ENCODE data around the gene EGFL7.
A peak's percentile ranks its signal among the peaks of the same experiment; 100 is the strongest.
"Not testable (repeated sequence)": the region's sequence is repeated elsewhere in the genome, so short reads cannot be mapped to it uniquely, and the experiment has no call there.

Gene EGFL7

GRCh38 chr9:136695955-136696354, 33.2 kb downstream of the EGFL7 start:
- no peak for DNase-seq (ENCODE audit: insufficient read length, low spot score)
- no peak for FAIRE-seq

- FAIRE-seq (no peak), DNase-seq (ENCODE audit: insufficient read length, low spot score) (no peak)
These were observed 33.8 kb downstream of the EGFL7 start for GRCh38 chr9:136696502-136696901.

GRCh38 chr9:136697146-136697820, 34.6 kb downstream of the EGFL7 start:
- FAIRE-seq: no peak
- no peak for DNase-seq (ENCODE audit: insufficient read length, low spot score)

GRCh38 chr9:136697821-136698526, 35.3 kb downstream of the EGFL7 start:
- FAIRE-seq: no peak

GRCh38 chr9:136698635-136699246, 36.0 kb downstream of the EGFL7 start:
- FAIRE-seq (no peak), DNase-seq (ENCODE audit: insufficient read length, low spot score) (no peak)

More at GRCh38 chr9:136697821-136698526, 35.3 kb downstream of the EGFL7 start:
- no peak for DNase-seq (ENCODE audit: insufficient read length, low spot score)

- FAIRE-seq: no peak
- DNase-seq (ENCODE audit: insufficient read length, low spot score): no peak
These were observed 37.6 kb downstream of the EGFL7 start for GRCh38 chr9:136700304-136700703.

- no peak for FAIRE-seq
- DNase-seq (ENCODE audit: insufficient read length, low spot score): no peak
These were observed 38.4 kb downstream of the EGFL7 start for GRCh38 chr9:136700959-136701667.

- DNase-seq (ENCODE audit: insufficient read length, low spot score): no peak
- no peak for FAIRE-seq
These were observed 38.9 kb downstream of the EGFL7 start for GRCh38 chr9:136701668-136702053.

- no peak for DNase-seq (ENCODE audit: insufficient read length, low spot score)
- no peak for FAIRE-seq
These were observed 40.7 kb downstream of the EGFL7 start for GRCh38 chr9:136703276-136703860.

- DNase-seq (ENCODE audit: insufficient read length, low spot score); FAIRE-seq: not testable (repeated sequence)
These were observed 42.0 kb downstream of the EGFL7 start for GRCh38 chr9:136704741-136705140.

- DNase-seq (ENCODE audit: insufficient read length, low spot score): no peak
- no peak for FAIRE-seq
These were observed 42.8 kb downstream of the EGFL7 start for GRCh38 chr9:136705564-136705963.

- no peak for FAIRE-seq
These were observed 44.3 kb downstream of the EGFL7 start for GRCh38 chr9:136707011-136707410.

GRCh38 chr9:136707849-136708517, 45.3 kb downstream of the EGFL7 start:
- no peak for DNase-seq (ENCODE audit: insufficient read length, low spot score)
- FAIRE-seq: no peak

More at GRCh38 chr9:136707011-136707410, 44.3 kb downstream of the EGFL7 start:
- no peak for DNase-seq (ENCODE audit: insufficient read length, low spot score)

- DNase-seq (ENCODE audit: insufficient read length, low spot score) (no peak), FAIRE-seq (no peak)
These were observed 46.9 kb downstream of the EGFL7 start for GRCh38 chr9:136709454-136710109.

GRCh38 chr9:136710543-136710942, 47.8 kb downstream of the EGFL7 start:
- no peak for FAIRE-seq
- DNase-seq (ENCODE audit: insufficient read length, low spot score): no peak

- FAIRE-seq: not testable (repeated sequence)
These were observed 48.5 kb downstream of the EGFL7 start for GRCh38 chr9:136711219-136711648.

GRCh38 chr9:136711751-136712689, 49.3 kb downstream of the EGFL7 start, which contains the start of gene DIPK1B:
Gene DIPK1B (plus strand): TSS chr9:136712572. CDS start chr9:136712666, 94 bp downstream.
- peak; percentile 36 for FAIRE-seq
- no peak for DNase-seq (ENCODE audit: insufficient read length, low spot score)

More at GRCh38 chr9:136711219-136711648, 48.5 kb downstream of the EGFL7 start:
- DNase-seq (ENCODE audit: insufficient read length, low spot score): not testable (repeated sequence)

Data from HTR-8/SVneo (cell line).